HepG2 (cell line): ENCODE results near the gene MEGF6. TPM values are rescaled to one million over a fixed set of nuclear protein-coding genes. Genes with fewer than 3 reads are reported as not detected.
A peak's percentile ranks its signal among the peaks of the same experiment; 100 is the strongest.

Experiments used
- HIVEP1 ChIP-seq: sonication (generic); formaldehyde crosslinking; IDR thresholded peaks from 2 replicates; pipeline ENCODE4 v1.4.0; 2020; ENCODE audit warnings: mild to moderate bottlenecking, missing genetic modification reagents
- MTA1 ChIP-seq: sonication (generic); formaldehyde crosslinking; IDR thresholded peaks from 2 replicates; pipeline ENCODE4 v1.4.0; 2020; ENCODE audit warnings: missing genetic modification reagents, mild to moderate bottlenecking, borderline replicate concordance
- NCOR1 ChIP-seq: fragments of 200-600 bp; sonication (generic); IDR thresholded peaks from 2 replicates; pipeline ENCODE4 v1.7.0; 2017; ENCODE audit warnings: antibody characterized with exemption, low read length, borderline replicate concordance
- POLR2G ChIP-seq: fragments of 200-400 bp; formaldehyde crosslinking; IDR thresholded peaks from 2 replicates; pipeline ENCODE4 v1.6.1; 2018; ENCODE audit warnings: mild to moderate bottlenecking, low read depth, low read length, moderate library complexity
- RARA ChIP-seq: IDR thresholded peaks from 2 replicates; pipeline ENCODE4 v1.6.1; 2016; ENCODE audit warnings: missing genetic modification reagents, missing compliant biosample characterization
- RBFOX2 ChIP-seq: fragments of 200-400 bp; formaldehyde crosslinking; IDR thresholded peaks from 2 replicates; pipeline ENCODE4 v1.6.1; 2017; ENCODE audit warnings: low read depth, mild to moderate bottlenecking, low read length
- ZKSCAN5 ChIP-seq: sonication (generic); formaldehyde crosslinking; IDR thresholded peaks from 2 replicates; pipeline ENCODE4 v1.5.1; 2020; ENCODE audit warnings: mild to moderate bottlenecking, missing genetic modification reagents
- ZNF263 ChIP-seq: sonication (generic); formaldehyde crosslinking; IDR thresholded peaks from 2 replicates; pipeline ENCODE4 v1.4.0; 2020; ENCODE audit warnings: missing genetic modification reagents
- ZNF501 ChIP-seq: sonication (generic); formaldehyde crosslinking; IDR thresholded peaks from 2 replicates; pipeline ENCODE4 v1.5.1; 2020; ENCODE audit warnings: mild to moderate bottlenecking, moderate library complexity, missing genetic modification reagents
- ZNF737 ChIP-seq: sonication (generic); formaldehyde crosslinking; IDR thresholded peaks from 2 replicates; pipeline ENCODE4 v1.5.0; 2020; ENCODE audit warnings: missing genetic modification reagents, mild to moderate bottlenecking, borderline replicate concordance
- polyA plus RNA-seq, 8 experiments: library from polyadenylated mRNA; depleted of rRNA in 3 of 8; stranded (reverse) in 7 of 8; unstranded in 1 of 8; fragments of >200 nt; fragmentation: Illumina TruSeq in 4 of 8; extraction: Trizol in 4 of 8; gene quantifications; 2 replicates each; pipeline versions ENCODE4 v1.2.1 to v1.2.3, GENCODE V29; 2011 to 2016; ENCODE audit warnings: low read depth in 4 of 8, missing spikeins in 1 of 8, mixed read lengths in 1 of 8; ENCODE audit not compliant: insufficient read depth in 1 of 8
- total RNA-seq, 5 experiments: library from RNA; depleted of rRNA; stranded (reverse); fragments of >200 nt; fragmentation: Illumina TruSeq; extraction: Trizol; gene quantifications; 2 replicates each; pipeline ENCODE4 v1.2.3, GENCODE V29; 2016; ENCODE audit warnings: low read depth in 1 of 5
- TF ChIP-seq, protein P1 (sequence below): sonication (generic); formaldehyde crosslinking; IDR thresholded peaks from 2 replicates; pipeline ENCODE4 v1.5.1; 2020; ENCODE audit warnings: mild to moderate bottlenecking, missing genetic modification reagents, moderate library complexity
- TF ChIP-seq, protein P2 (sequence below): sonication (generic); formaldehyde crosslinking; IDR thresholded peaks from 2 replicates; pipeline ENCODE4 v1.4.0; 2020; ENCODE audit warnings: missing genetic modification reagents, borderline replicate concordance
- TF ChIP-seq, protein P3 (sequence below): sonication (generic); formaldehyde crosslinking; IDR thresholded peaks from 2 replicates; pipeline ENCODE4 v1.4.0; 2020; ENCODE audit warnings: missing genetic modification reagents

The MEGF6 gene
- total and polyA plus RNA-seq, 2 of the 13 experiments (the other 11 are each of a cell fraction or from before 2014, with no cell fraction given): 1.9 TPM

DNA sequence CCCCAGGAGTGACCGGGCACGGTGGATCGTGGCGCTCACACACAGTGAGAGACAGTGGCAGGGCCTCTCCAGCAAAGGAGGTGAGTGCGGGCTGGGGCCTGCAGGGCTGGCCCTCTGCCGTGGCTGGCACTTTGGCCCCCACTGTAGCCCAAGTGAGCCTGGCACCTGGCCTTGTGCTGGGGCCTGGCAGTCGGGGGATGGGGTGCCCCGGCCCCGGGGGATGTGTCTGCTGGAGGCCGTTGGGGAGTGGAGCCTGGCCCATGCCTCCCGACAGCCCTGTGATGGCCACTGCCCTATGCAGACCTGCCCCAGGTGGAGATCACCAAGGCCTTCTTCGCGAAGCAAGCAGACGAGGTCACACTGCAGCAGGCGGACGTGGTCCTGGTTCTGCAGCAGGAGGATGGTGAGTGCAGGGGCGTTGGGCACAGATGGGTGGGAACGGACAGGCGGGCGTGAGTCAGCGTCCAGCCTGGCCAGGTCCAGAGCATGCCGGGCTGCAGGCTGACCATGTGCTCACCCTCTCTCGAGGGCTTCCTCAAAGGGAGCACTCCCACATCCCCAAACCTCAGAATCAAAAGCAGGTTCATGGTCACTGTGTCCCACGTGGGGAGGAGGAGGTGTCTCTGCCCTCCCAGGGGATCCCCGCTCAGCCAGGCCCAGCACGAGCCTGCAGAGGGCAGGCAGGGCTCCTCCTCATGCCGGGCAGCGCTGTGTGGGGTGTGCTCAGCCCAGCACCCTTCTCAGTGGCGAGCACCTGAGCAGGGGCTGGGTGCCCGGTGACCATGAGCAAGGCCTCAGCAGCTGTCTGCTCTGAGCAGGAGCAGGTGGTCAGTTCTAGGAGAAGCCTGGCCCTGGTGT lies 131.6 kb downstream of the MEGF6 start (continued):
- TF ChIP-seq, protein P1, sequence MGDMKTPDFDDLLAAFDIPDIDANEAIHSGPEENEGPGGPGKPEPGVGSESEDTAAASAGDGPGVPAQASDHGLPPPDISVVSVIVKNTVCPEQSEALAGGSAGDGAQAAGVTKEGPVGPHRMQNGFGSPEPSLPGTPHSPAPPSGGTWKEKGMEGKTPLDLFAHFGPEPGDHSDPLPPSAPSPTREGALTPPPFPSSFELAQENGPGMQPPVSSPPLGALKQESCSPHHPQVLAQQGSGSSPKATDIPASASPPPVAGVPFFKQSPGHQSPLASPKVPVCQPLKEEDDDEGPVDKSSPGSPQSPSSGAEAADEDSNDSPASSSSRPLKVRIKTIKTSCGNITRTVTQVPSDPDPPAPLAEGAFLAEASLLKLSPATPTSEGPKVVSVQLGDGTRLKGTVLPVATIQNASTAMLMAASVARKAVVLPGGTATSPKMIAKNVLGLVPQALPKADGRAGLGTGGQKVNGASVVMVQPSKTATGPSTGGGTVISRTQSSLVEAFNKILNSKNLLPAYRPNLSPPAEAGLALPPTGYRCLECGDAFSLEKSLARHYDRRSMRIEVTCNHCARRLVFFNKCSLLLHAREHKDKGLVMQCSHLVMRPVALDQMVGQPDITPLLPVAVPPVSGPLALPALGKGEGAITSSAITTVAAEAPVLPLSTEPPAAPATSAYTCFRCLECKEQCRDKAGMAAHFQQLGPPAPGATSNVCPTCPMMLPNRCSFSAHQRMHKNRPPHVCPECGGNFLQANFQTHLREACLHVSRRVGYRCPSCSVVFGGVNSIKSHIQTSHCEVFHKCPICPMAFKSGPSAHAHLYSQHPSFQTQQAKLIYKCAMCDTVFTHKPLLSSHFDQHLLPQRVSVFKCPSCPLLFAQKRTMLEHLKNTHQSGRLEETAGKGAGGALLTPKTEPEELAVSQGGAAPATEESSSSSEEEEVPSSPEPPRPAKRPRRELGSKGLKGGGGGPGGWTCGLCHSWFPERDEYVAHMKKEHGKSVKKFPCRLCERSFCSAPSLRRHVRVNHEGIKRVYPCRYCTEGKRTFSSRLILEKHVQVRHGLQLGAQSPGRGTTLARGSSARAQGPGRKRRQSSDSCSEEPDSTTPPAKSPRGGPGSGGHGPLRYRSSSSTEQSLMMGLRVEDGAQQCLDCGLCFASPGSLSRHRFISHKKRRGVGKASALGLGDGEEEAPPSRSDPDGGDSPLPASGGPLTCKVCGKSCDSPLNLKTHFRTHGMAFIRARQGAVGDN (CRISPR knock-in tag): peak; percentile 90; the same call in 1 of the 2 replicates
- TF ChIP-seq RARA (CRISPR knock-in tag) (0 out of 2 replicates have a peak, but pooled peaks have one; percentile 5), ZKSCAN5 (no peak), RBFOX2 (peak; percentile 52; the same call in 1 of the 2 replicates), ZNF501 (CRISPR knock-in tag) (0 out of 2 replicates have a peak, but pooled peaks have one; percentile 20), HIVEP1 (no peak), POLR2G (0 out of 2 replicates have a peak, but pooled peaks have one; percentile 3), MTA1 (CRISPR knock-in tag) (0 out of 2 replicates have a peak, but pooled peaks have one; percentile 28), ZNF263 (CRISPR knock-in tag) (peak; percentile 96), NCOR1 (0 out of 2 replicates have a peak, but pooled peaks have one; percentile 44), ZNF737 (CRISPR knock-in tag) (0 out of 2 replicates have a peak, but pooled peaks have one; percentile 11)
- TF ChIP-seq, protein P2, sequence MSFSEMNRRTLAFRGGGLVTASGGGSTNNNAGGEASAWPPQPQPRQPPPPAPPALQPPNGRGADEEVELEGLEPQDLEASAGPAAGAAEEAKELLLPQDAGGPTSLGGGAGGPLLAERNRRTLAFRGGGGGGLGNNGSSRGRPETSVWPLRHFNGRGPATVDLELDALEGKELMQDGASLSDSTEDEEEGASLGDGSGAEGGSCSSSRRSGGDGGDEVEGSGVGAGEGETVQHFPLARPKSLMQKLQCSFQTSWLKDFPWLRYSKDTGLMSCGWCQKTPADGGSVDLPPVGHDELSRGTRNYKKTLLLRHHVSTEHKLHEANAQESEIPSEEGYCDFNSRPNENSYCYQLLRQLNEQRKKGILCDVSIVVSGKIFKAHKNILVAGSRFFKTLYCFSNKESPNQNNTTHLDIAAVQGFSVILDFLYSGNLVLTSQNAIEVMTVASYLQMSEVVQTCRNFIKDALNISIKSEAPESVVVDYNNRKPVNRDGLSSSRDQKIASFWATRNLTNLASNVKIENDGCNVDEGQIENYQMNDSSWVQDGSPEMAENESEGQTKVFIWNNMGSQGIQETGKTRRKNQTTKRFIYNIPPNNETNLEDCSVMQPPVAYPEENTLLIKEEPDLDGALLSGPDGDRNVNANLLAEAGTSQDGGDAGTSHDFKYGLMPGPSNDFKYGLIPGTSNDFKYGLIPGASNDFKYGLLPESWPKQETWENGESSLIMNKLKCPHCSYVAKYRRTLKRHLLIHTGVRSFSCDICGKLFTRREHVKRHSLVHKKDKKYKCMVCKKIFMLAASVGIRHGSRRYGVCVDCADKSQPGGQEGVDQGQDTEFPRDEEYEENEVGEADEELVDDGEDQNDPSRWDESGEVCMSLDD (CRISPR knock-in tag): no peak
- TF ChIP-seq, protein P3, sequence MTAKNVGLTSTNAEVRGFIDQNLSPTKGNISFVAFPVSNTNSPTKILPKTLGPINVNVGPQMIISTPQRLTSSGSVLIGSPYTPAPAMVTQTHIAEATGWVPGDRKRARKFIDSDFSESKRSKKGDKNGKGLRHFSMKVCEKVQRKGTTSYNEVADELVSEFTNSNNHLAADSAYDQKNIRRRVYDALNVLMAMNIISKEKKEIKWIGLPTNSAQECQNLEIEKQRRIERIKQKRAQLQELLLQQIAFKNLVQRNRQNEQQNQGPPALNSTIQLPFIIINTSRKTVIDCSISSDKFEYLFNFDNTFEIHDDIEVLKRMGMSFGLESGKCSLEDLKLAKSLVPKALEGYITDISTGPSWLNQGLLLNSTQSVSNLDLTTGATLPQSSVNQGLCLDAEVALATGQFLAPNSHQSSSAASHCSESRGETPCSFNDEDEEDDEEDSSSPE (CRISPR knock-in tag): 0 out of 2 replicates have a peak, but pooled peaks have one; percentile 35
